H9 (cell line): ENCODE measurements around the gene PDXK. TPM values are rescaled to one million over a fixed set of nuclear protein-coding genes. Genes with fewer than 3 reads are reported as not detected.

ENCODE experiments used
- DNase-seq: peaks from one replicate; pipeline ENCODE4 v3.0.0-alpha.2; 2017
- H2AFZ ChIP-seq: one replicate; pipeline ENCODE4 v1.6.1; 2013; ENCODE audit warnings: mild to moderate bottlenecking, low read length, control low read depth, moderate library complexity
- H2AK5ac ChIP-seq: 2 replicates; pipeline ENCODE4 v1.6.1; 2013; ENCODE audit warnings: low read length, control low read depth, mixed read lengths; ENCODE audit not compliant: insufficient read length
- H2BK120ac ChIP-seq: one replicate; pipeline ENCODE4 v1.6.1; 2013; ENCODE audit warnings: low read depth, mild to moderate bottlenecking, low read length, control low read depth, inconsistent platforms; ENCODE audit not compliant: poor library complexity, severe bottlenecking
- H2BK12ac ChIP-seq: 2 replicates; pipeline ENCODE4 v1.6.1; 2013; ENCODE audit warnings: low read length, control low read depth, mixed read lengths, low read depth; ENCODE audit not compliant: insufficient read length
- H2BK15ac ChIP-seq: 2 replicates; pipeline ENCODE4 v1.6.1; 2013; ENCODE audit warnings: low read depth, low read length, control low read depth
- H2BK20ac ChIP-seq: one replicate; pipeline ENCODE4 v1.6.1; 2013; ENCODE audit warnings: low read depth, mild to moderate bottlenecking, low read length, control low read depth, inconsistent platforms; ENCODE audit not compliant: poor library complexity, severe bottlenecking
- H2BK5ac ChIP-seq: 2 replicates; pipeline ENCODE4 v1.6.1; 2013; ENCODE audit warnings: low read length, control low read depth, mixed read lengths; ENCODE audit not compliant: insufficient read length
- H3K14ac ChIP-seq: 2 replicates; pipeline ENCODE4 v1.6.1; 2013; ENCODE audit warnings: low read length, control low read depth; ENCODE audit not compliant: insufficient read depth
- H3K18ac ChIP-seq: 2 replicates; pipeline ENCODE4 v1.6.1; 2013; ENCODE audit warnings: low read depth, mild to moderate bottlenecking, mixed read lengths, low read length, control low read depth; ENCODE audit not compliant: insufficient read length
- H3K23ac ChIP-seq: 2 replicates; pipeline ENCODE4 v1.6.1; 2013; ENCODE audit warnings: low read length, control low read depth, mixed read lengths, low read depth; ENCODE audit not compliant: insufficient read length
- H3K23me2 ChIP-seq: 2 replicates; pipeline ENCODE4 v1.6.1; 2013; ENCODE audit warnings: low read depth, mild to moderate bottlenecking, mixed read lengths, low read length, control low read depth; ENCODE audit not compliant: insufficient read length, poor library complexity, severe bottlenecking
- H3K27ac ChIP-seq: 2 replicates; pipeline ENCODE4 v1.5.1; 2013; ENCODE audit warnings: low read length, control low read depth, mixed read lengths, low read depth; ENCODE audit not compliant: insufficient read length
- H3K27me3 ChIP-seq: 2 replicates; pipeline ENCODE4 v1.6.1; 2013; ENCODE audit warnings: low read length, control low read depth, inconsistent platforms; ENCODE audit not compliant: insufficient read depth
- H3K4ac ChIP-seq: 2 replicates; pipeline ENCODE4 v1.6.1; 2013; ENCODE audit warnings: low read depth, mild to moderate bottlenecking, control low read depth, inconsistent platforms, low read length, moderate library complexity
- H3K4me1 ChIP-seq: 2 replicates; pipeline ENCODE4 v1.6.1; 2013; ENCODE audit warnings: low read length, control low read depth, inconsistent platforms; ENCODE audit not compliant: insufficient read depth
- H3K4me2 ChIP-seq: 2 replicates; pipeline ENCODE4 v1.6.1; 2013; ENCODE audit warnings: low read length, control low read depth, mixed read lengths; ENCODE audit not compliant: insufficient read length, insufficient read depth
- H3K56ac ChIP-seq: 2 replicates; pipeline ENCODE4 v1.6.1; 2013; ENCODE audit warnings: low read depth, mild to moderate bottlenecking, mixed read lengths, low read length, control low read depth; ENCODE audit not compliant: insufficient read length
- H3K79me1 ChIP-seq: 2 replicates; pipeline ENCODE4 v1.6.1; 2013; ENCODE audit warnings: low read depth, mild to moderate bottlenecking, moderate library complexity, low read length, control low read depth, inconsistent platforms; ENCODE audit not compliant: insufficient read depth, poor library complexity, severe bottlenecking
- H3K79me2 ChIP-seq: 2 replicates; pipeline ENCODE4 v1.6.1; 2013; ENCODE audit warnings: low read length, control low read depth, inconsistent platforms; ENCODE audit not compliant: insufficient read depth
- H3K9ac ChIP-seq: 2 replicates; pipeline ENCODE4 v1.6.1; 2013; ENCODE audit warnings: low read length, control low read depth, mixed read lengths; ENCODE audit not compliant: insufficient read length; ENCODE audit errors: extremely low read depth
- H3K9me3 ChIP-seq: one replicate; pipeline ENCODE4 v1.6.1; 2013; ENCODE audit warnings: low read depth, low read length, inconsistent platforms; ENCODE audit not compliant: control insufficient read depth
- H3T11ph ChIP-seq: one replicate; pipeline ENCODE4 v1.6.1; 2013; ENCODE audit warnings: mild to moderate bottlenecking, low read length, control low read depth, inconsistent platforms
- H4K20me1 ChIP-seq: one replicate; pipeline ENCODE4 v1.6.1; 2013; ENCODE audit not compliant: control insufficient read depth, insufficient read length, insufficient read depth
- H4K5ac ChIP-seq: 2 replicates; pipeline ENCODE4 v1.6.1; 2013; ENCODE audit warnings: low read depth, mild to moderate bottlenecking, mixed read lengths, low read length, control low read depth; ENCODE audit not compliant: insufficient read length
- H4K8ac ChIP-seq: replicated peaks from 2 replicates; pipeline ENCODE4 v1.6.1; 2013; ENCODE audit warnings: low read length, control low read depth, mixed read lengths, low read depth; ENCODE audit not compliant: insufficient read length
- H4K91ac ChIP-seq: 2 replicates; pipeline ENCODE4 v1.6.1; 2013; ENCODE audit warnings: low read depth, mild to moderate bottlenecking, moderate library complexity, mixed read lengths, low read length, control low read depth; ENCODE audit not compliant: insufficient read length
- H3K27ac Mint-ChIP-seq, 3 experiments: 2 replicates in 2 of 3; 3 replicates in 1 of 3; pipeline ENCODE4 v1.8.0; 2020 to 2021; ENCODE audit warnings: mixed read lengths in 3 of 3, mild to moderate bottlenecking in 1 of 3, moderate library complexity in 1 of 3
- H3K27me3 Mint-ChIP-seq: 2 replicates; pipeline ENCODE4 v1.8.0; 2021; ENCODE audit warnings: low read depth, mild to moderate bottlenecking, moderate library complexity, mixed read lengths
- H3K36me3 Mint-ChIP-seq, 3 experiments: 2 replicates in 2 of 3; 3 replicates in 1 of 3; pipeline ENCODE4 v1.8.0; 2020 to 2021; ENCODE audit warnings: low read depth in 3 of 3, mixed read lengths in 3 of 3; ENCODE audit not compliant: insufficient read depth in 1 of 3
- H3K4me1 Mint-ChIP-seq, 2 experiments: 2 replicates each; pipeline ENCODE4 v1.8.0; 2020; ENCODE audit warnings: mixed read lengths in 2 of 2
- H3K4me3 Mint-ChIP-seq, 2 experiments: 2 replicates in 1 of 2; 3 replicates in 1 of 2; pipeline ENCODE4 v1.8.0; 2020 to 2021; ENCODE audit warnings: mild to moderate bottlenecking in 2 of 2, mixed read lengths in 2 of 2, moderate library complexity in 1 of 2
- H3K9me3 Mint-ChIP-seq, 2 experiments: 2 replicates in 1 of 2; 3 replicates in 1 of 2; pipeline ENCODE4 v1.8.0; 2020; ENCODE audit warnings: mild to moderate bottlenecking in 2 of 2, mixed read lengths in 2 of 2, moderate library complexity in 1 of 2
- WGBS: extraction: QIAGEN DNeasy Blood & Tissue Kit; methylation state at CpG from one replicate; pipeline ENCODE4 v1.1.7; 2013; ENCODE audit warnings: missing lambda C conversion rate, low lambda C conversion rate, mixed read lengths; ENCODE audit not compliant: insufficient read length; ENCODE audit errors: extremely low coverage; 5-methylcytosine and 5-hydroxymethylcytosine counted together
- total RNA-seq: library from RNA; stranded (reverse); gene quantifications from 2 replicates; pipeline ENCODE4 v1.2.1, GENCODE V29; 2021
- TF ChIP-seq, protein P1 (sequence below): fragments of 200-600 bp; sonication (generic); conservative IDR thresholded peaks from 3 replicates; pipeline ENCODE4 v1.8.0; 2021; ENCODE audit warnings: antibody characterized with exemption, mild to moderate bottlenecking

Gene PDXK
- total RNA-seq, 1 experiment from 2014 or later: 109 TPM

DNA sequence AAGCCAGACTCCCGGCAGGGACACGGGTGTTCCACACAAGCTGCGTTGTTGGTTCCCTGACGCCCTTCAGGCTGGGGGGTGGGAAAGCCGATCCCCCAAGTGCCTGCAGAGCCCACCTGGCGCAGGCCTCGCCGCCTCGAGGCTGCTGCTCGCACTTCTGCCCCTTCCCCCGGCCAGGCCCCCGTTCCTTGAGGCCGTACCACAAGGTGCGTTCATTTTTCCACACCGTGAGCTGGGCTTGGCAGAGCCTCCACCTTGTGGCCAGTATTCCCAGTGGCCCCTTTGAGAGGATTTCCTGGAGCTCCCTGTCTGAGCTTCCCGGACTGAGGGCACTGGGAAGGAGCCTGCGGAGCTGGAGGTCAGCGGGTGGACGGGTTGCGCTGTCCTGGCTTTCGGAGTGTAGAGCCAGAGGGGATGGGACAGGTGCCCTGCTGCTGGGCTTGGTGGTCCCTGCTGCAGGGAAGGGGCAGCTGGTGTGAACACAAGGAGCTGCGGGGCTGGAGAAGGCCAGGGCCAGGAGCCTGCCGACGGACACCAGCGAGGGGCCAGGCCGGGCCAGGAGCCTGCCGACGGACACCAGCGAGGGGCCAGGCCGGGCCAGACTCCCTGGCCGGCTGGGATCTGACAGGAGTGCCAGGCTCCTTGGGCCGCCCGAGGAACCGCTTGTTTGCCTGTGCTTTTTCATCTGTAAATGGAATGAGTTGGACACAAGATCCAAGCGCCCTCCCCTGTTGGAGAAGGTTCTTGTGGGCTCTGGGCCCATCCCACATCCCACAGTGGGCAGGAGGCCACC is 18.4 kb downstream of the PDXK start:
- Mint-ChIP-seq H3K4me3 (no peak overlapping the region), H3K4me1 (peaks cover 20 to 25% of the 10 kb centered on the region in 2 experiments), H3K27me3 (no peaks in the 10 kb centered on the region), H3K9me3 (no peaks in the 10 kb centered on the region), H3K27ac (no peak overlapping the region), H3K36me3 (peaks cover 0 to 14% (median 0%) of the 10 kb centered on the region in 3 experiments; a peak in 3 of 7 replicates)
- no peak overlapping the region for H4K5ac ChIP-seq
- no peaks in the 10 kb centered on the region for H3K79me1 ChIP-seq
- H2AFZ ChIP-seq: no peak overlapping the region
- no peak overlapping the region for H2BK12ac ChIP-seq
- no peak overlapping the region for H4K91ac ChIP-seq
- H3K56ac ChIP-seq: no peak overlapping the region
- no peaks in the 10 kb centered on the region for H3K9me3 ChIP-seq
- no peak for DNase-seq
- H3K27me3 ChIP-seq: no peaks in the 10 kb centered on the region
- no peaks in the 10 kb centered on the region for H3K23me2 ChIP-seq
- no peak overlapping the region for H3K4ac ChIP-seq
- H4K20me1 ChIP-seq: no peaks in the 10 kb centered on the region
- no peak overlapping the region for H3K14ac ChIP-seq
- no peak overlapping the region for H2BK15ac ChIP-seq
- H2AK5ac ChIP-seq: no peak overlapping the region
- no peak overlapping the region for H4K8ac ChIP-seq
- no peak overlapping the region for H2BK20ac ChIP-seq
- no CpG with 5 or more reads among the region's 35 CpGs for WGBS
- H3K4me2 ChIP-seq: no peak overlapping the region
- no peak overlapping the region for H2BK5ac ChIP-seq
- H2BK120ac ChIP-seq: no peak overlapping the region
- no peak overlapping the region for H3K9ac ChIP-seq
- H3K79me2 ChIP-seq: no peaks in the 10 kb centered on the region
- H3T11ph ChIP-seq: no peak overlapping the region
- TF ChIP-seq, protein P1, sequence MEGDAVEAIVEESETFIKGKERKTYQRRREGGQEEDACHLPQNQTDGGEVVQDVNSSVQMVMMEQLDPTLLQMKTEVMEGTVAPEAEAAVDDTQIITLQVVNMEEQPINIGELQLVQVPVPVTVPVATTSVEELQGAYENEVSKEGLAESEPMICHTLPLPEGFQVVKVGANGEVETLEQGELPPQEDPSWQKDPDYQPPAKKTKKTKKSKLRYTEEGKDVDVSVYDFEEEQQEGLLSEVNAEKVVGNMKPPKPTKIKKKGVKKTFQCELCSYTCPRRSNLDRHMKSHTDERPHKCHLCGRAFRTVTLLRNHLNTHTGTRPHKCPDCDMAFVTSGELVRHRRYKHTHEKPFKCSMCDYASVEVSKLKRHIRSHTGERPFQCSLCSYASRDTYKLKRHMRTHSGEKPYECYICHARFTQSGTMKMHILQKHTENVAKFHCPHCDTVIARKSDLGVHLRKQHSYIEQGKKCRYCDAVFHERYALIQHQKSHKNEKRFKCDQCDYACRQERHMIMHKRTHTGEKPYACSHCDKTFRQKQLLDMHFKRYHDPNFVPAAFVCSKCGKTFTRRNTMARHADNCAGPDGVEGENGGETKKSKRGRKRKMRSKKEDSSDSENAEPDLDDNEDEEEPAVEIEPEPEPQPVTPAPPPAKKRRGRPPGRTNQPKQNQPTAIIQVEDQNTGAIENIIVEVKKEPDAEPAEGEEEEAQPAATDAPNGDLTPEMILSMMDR: no peak
- H3K4me1 ChIP-seq: no peaks in the 10 kb centered on the region
- H3K23ac ChIP-seq: no peak overlapping the region
- H3K18ac ChIP-seq: no peak overlapping the region
- no peak overlapping the region for H3K27ac ChIP-seq
